LNCAP (cell line): ENCODE measurements around the gene GABPA.

ENCODE experiments used
- TF ChIP-seq, protein P1 (sequence below): fragments of 450-650 bp; IDR thresholded peaks from 2 replicates; pipeline ENCODE4 v1.5.1; 2017; ENCODE audit warnings: mild to moderate bottlenecking

Gene GABPA

DNA sequence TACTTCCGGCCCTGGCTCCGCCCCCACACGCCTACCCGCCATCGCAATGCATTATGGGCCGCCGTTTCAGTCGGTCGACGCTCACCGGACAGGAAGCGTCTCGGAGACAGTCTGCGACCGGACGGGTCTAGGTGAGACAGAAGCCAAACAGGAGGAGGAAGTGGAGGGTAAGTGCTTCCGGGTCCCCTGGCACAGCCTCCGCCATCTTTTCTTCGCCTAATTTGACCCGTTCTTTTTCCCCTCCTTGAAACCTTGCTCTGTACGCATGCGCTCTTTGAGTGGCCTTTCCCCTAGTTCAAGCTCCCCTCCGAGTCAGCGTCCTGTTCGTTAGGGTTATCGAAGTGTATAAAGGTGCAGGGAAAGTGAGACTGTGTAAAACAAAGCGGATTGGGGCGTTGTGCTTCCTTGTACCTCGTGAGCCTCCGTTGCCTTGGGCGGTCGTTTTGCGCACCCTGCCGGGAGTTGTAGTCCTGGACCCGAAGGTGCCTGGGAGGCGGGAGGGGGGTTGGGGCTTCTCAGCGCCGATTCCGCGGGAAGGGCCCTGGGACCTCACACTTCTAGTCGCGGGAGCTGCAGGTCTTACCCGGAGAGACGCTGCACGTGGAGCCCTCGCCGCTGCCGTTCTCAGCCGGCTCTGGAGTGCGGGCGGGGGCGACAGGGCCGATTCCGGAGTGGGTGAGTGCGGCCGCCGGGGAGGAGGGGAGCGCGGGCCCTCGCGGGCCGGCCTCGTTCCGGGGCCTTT lies at the start of gene GABPA, which contains the start of gene ATP5PF:
TSS of gene GABPA (plus strand) at position 69 of the 742 bp plus-strand sequence. CDS start 6,627 bp downstream, outside the sequence.
TSS of gene ATP5PF (minus strand) at position 1 of the 742 bp plus-strand sequence. CDS start 5,110 bp downstream, outside the sequence.
- TF ChIP-seq, protein P1, sequence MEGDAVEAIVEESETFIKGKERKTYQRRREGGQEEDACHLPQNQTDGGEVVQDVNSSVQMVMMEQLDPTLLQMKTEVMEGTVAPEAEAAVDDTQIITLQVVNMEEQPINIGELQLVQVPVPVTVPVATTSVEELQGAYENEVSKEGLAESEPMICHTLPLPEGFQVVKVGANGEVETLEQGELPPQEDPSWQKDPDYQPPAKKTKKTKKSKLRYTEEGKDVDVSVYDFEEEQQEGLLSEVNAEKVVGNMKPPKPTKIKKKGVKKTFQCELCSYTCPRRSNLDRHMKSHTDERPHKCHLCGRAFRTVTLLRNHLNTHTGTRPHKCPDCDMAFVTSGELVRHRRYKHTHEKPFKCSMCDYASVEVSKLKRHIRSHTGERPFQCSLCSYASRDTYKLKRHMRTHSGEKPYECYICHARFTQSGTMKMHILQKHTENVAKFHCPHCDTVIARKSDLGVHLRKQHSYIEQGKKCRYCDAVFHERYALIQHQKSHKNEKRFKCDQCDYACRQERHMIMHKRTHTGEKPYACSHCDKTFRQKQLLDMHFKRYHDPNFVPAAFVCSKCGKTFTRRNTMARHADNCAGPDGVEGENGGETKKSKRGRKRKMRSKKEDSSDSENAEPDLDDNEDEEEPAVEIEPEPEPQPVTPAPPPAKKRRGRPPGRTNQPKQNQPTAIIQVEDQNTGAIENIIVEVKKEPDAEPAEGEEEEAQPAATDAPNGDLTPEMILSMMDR, result no peak

DNA sequence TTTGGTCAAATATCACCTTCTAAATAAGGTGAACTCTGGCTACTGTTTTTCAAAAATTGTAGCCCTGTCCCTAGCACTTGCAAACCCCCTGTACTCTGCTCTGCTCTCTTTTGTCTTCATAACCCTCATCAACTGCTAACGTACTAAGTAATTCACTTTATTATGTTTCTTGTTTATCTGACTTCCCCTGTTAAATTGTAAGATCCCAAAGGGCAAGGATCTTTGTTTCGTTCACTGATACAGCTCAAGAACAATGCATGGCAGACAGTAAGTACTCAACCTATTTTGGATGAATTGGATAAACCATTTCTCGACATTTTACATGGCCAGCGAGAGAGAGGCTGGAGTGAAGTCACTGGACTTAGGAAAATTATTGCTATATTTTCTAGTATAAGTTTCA lies 47.0 kb upstream of the GABPA start:
- TF ChIP-seq, protein P1, result no peak

- TF ChIP-seq, protein P1, result no peak
These were observed 46.3 kb upstream of the GABPA start for GRCh38 chr21:25688275-25689155.

DNA sequence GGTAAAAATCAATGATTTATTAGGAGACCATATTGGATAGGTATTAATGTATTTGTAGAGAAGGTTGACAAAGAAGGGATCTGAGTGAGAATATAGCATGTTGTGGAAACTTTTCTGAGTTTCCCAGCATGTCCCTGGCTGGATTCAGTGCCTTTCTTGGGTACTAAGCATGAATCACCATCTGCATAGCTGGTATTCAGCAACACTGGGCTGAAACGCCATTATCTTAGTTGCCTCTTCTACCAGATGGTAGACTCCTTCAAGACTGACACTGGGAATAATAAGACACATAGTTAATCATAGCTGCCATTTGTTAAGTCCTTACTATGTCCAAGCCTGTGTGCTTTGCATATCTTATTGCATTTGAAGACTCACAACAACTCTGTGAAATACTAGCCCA lies 45.5 kb upstream of the GABPA start:
- TF ChIP-seq, protein P1, result no peak

- TF ChIP-seq, protein P1, result no peak
These were observed 42.8 kb upstream of the GABPA start for GRCh38 chr21:25691976-25692375.

DNA sequence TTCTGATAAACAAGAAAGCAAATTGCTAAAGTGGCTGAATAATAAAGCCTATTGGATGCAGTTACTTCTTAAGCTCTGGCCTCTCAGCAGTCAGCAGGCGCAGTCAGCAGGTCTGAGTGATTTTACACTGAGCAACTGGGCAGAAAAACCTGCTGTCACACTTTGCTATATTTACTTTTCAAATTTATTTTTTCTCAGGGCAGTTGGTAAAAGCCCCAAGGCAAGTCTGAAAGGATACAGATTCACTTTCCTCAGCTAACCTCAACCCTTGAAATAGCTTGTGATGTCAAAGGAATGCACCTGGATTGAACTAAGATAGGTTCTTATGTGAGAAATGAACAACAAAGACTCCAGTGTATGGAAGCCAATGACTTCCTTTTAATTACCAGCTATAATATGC lies 34.0 kb upstream of the GABPA start:
- TF ChIP-seq, protein P1, result no peak

DNA sequence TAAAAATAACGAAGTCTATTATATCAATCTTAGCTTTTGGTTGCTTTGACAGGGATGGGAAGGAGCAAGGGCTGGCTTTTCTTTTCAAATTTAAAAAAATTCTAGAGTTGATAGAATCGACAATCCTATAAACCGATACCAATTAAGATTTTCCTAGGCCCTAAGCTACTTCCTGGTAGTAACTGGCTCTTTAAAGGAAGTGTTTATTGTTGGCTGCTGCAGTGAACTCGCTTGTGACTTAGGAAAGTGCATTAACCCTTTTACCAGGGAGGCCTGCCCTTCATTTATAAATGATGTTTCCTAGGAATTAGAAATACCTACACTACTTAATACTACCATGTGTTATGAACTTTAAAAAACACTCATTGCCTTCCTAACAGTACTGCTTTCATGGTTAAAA lies 33.2 kb upstream of the GABPA start:
- TF ChIP-seq, protein P1, result no peak
